Testis (tissue), 3 donors: ENCODE results near the gene EI24. TPM values are rescaled to one million over a fixed set of nuclear protein-coding genes. Genes with fewer than 3 reads are reported as not detected.
A peak's percentile ranks its signal among the peaks of the same experiment; 100 is the strongest.

Source experiments
- DNase-seq: peaks from one replicate; pipeline ENCODE4 v3.0.0-alpha.2; 2019
- H3K27ac ChIP-seq, 2 donors: fragments of 200-600 bp; sonication (generic); one replicate each; pipeline ENCODE4 v1.5.1; 2019
- H3K27me3 ChIP-seq: fragments of 200-600 bp; sonication (generic); one replicate; pipeline ENCODE4 v1.5.1; 2019
- H3K36me3 ChIP-seq: fragments of 200-600 bp; sonication (generic); one replicate; pipeline ENCODE4 v1.5.1; 2017; ENCODE audit warnings: low read depth; ENCODE audit errors: missing control alignments
- H3K4me1 ChIP-seq: fragments of 200-600 bp; sonication (generic); one replicate; pipeline ENCODE4 v1.5.1; 2019
- H3K4me3 ChIP-seq, 2 donors: fragments of 200-600 bp; sonication (generic); one replicate each; pipeline ENCODE4 v1.5.1; 2017 to 2019
- H3K9me3 ChIP-seq: fragments of 200-600 bp; sonication (generic); one replicate; pipeline ENCODE4 v1.5.1; 2017
- CTCF ChIP-seq, 3 experiments: fragments of 450-650 bp in 2 of 3; fragments of 200-600 bp in 1 of 3; sonication (generic) in 1 of 3; IDR thresholded peaks; one replicate each; pipeline ENCODE4 v1.5.1; 2016 to 2019; ENCODE audit warnings: antibody characterized with exemption in 3 of 3, mild to moderate bottlenecking in 2 of 3, moderate library complexity in 1 of 3
- POLR2A ChIP-seq: fragments of 450-650 bp; IDR thresholded peaks from one replicate; pipeline ENCODE4 v1.6.1; 2017; ENCODE audit warnings: antibody characterized with exemption, mild to moderate bottlenecking, moderate library complexity
- WGBS, 2 donors: methylation state at CpG; one replicate each; pipeline ENCODE4 v1.1.5; 2018; 5-methylcytosine and 5-hydroxymethylcytosine counted together
- intact Hi-C: fragments of 100-400 bp; cut with DNase I; formaldehyde crosslinking; loops from one replicate; pipeline ENCODE4 v1.15.1; 2023; ENCODE audit warnings: low total_unique reads
- polyA plus RNA-seq: library from polyadenylated mRNA; stranded (reverse); fragments of 350-450 nt; fragmentation: Illumina TruSeq; extraction: RNeasy Lipid Tissue Mini Kit (QIAGEN cat#74804); gene quantifications from one replicate; pipeline ENCODE4 v1.2.3, GENCODE V29; 2014; ENCODE audit warnings: low read depth, low replicate concordance; ENCODE audit not compliant: insufficient read depth
- total RNA-seq, 2 donors: library from RNA; depleted of rRNA; stranded (reverse); fragments of >200 nt; gene quantifications; one replicate each; pipeline ENCODE4 v1.2.3, GENCODE V29; 2016

Gene EI24
- total and polyA plus RNA-seq, 3 donors from 2014 or later, result 35.6 to 91.2 (median 36.8) TPM

DNA sequence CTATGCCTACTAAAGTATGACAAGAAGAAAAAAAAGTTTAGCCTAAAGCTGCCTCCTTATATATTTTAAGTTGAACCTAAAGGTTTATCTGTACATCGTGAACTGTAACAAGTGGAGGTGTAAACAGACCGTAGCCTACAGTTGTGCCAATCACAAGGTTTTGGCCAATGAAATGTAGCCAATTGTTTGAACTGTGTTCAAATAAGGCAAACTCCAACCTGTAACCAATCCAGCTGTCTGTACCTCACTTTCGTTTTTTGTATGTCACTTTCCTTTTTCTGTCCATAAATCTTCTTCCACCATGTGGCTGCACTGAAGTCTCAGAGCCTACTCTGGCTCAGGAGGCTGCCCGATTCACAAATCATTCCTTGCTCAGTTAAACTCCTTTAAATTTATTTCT lies 6.8 kb upstream of the EI24 start:
- WGBS, 2 donors, result 71 to 72% methylated on average over 4 of the region's 4 CpGs
- Histone ChIP-seq H3K4me1 (no peaks in the 10 kb centered on the region), H3K36me3 (no peaks in the 10 kb centered on the region), H3K9me3 (no peaks in the 10 kb centered on the region), H3K27me3 (no peaks in the 10 kb centered on the region), H3K4me3 (no peak overlapping the region), H3K27ac (no peak overlapping the region)
- intact Hi-C loops, result no loop called here
- TF ChIP-seq POLR2A (no peak), CTCF (IDR thresholded peaks at IDR 0.05) (no peak)
- DNase-seq, result no peak

GRCh38 chr11:125564357-125564756 lies 4.9 kb upstream of the EI24 start:
- DNase-seq, result no peak
- H3K27me3 ChIP-seq, result no peaks in the 10 kb centered on the region
- H3K27ac ChIP-seq, result no peak overlapping the region
- no peak for TF ChIP-seq POLR2A
- TF ChIP-seq CTCF (IDR thresholded peaks at IDR 0.05), result no peak
- H3K4me3 ChIP-seq, result no peak overlapping the region
- intact Hi-C loops, result no loop called here
- no peaks in the 10 kb centered on the region for H3K4me1 ChIP-seq
- H3K36me3 ChIP-seq, result no peaks in the 10 kb centered on the region
- no peaks in the 10 kb centered on the region for H3K9me3 ChIP-seq
- WGBS, 2 donors, result 91 to 94% methylated on average over 3 of the region's 3 CpGs

DNA sequence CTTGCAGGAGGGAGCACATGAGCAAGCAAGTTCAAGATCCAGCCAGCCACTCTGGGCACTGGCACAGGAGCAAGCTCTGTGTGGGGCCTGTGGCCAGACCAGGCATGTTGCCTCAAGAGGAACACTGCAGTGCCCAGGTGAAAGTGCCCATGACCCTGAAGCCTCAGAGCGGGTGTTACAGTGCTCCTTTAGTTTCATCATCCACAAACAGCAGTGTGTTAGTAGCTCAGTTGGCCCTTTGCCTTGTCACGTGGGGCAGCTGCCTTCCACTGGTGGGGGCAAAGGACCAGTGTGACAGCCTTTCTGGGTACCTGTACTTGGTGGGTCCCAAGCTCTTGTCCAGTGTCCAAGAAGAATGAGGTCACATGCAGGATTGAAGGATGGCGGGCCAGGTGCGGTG lies 3.0 kb upstream of the EI24 start:
- Histone ChIP-seq H3K27ac (no peak overlapping the region), H3K9me3 (no peaks in the 10 kb centered on the region), H3K4me1 (peaks cover 13% of the 10 kb centered on the region), H3K27me3 (no peaks in the 10 kb centered on the region), H3K36me3 (no peaks in the 10 kb centered on the region), H3K4me3 (no peak overlapping the region)
- 94 to 99% methylated on average over 3 to 4 of the region's 4 CpGs for WGBS, 2 donors
- no peak for TF ChIP-seq POLR2A
- TF ChIP-seq CTCF (IDR thresholded peaks at IDR 0.05), result no peak
- DNase-seq, result no peak
- intact Hi-C loops, result no loop called here

GRCh38 chr11:125569915-125570621 lies 791 bp downstream of the EI24 start:
- no peak for DNase-seq
- WGBS, 2 donors, result 0 to 4% methylated on average over 7 to 9 of the region's 9 CpGs
- Histone ChIP-seq H3K36me3 (no peaks in the 10 kb centered on the region), H3K27me3 (no peaks in the 10 kb centered on the region), H3K27ac (peak overlapping the region; percentile 81 to 85), H3K4me3 (peak overlapping the region; percentile 90 to 94), H3K4me1 (peaks cover 13% of the 10 kb centered on the region), H3K9me3 (no peaks in the 10 kb centered on the region)
- intact Hi-C loops, result no loop called here
- TF ChIP-seq POLR2A, result no peak
- TF ChIP-seq CTCF (IDR thresholded peaks at IDR 0.05), result no peak

- H3K36me3 ChIP-seq, result no peaks in the 10 kb centered on the region
- no peak overlapping the region for H3K27ac ChIP-seq
- H3K9me3 ChIP-seq, result no peaks in the 10 kb centered on the region
- no peak for DNase-seq
- intact Hi-C loops, result no loop called here
- 73% methylated on average over 2 of the region's 2 CpGs for WGBS, 2 donors
- no peak overlapping the region for H3K4me3 ChIP-seq
- H3K27me3 ChIP-seq, result no peaks in the 10 kb centered on the region
- peaks cover 13% of the 10 kb centered on the region for H3K4me1 ChIP-seq
- TF ChIP-seq CTCF (IDR thresholded peaks at IDR 0.05) (no peak), POLR2A (no peak)
These were observed 1.7 kb downstream of the EI24 start for GRCh38 chr11:125570952-125571351.
